ENCODE data around the gene BICDL2. TPM values are rescaled to one million over a fixed set of nuclear protein-coding genes. Genes with fewer than 3 reads are reported as not detected.
"Not testable (repeated sequence)": the region's sequence is repeated elsewhere in the genome, so short reads cannot be mapped to it uniquely, and the experiment has no call there.

BICDL2 gene
- polyA plus RNA-seq, 4 donors = 19.1 to 47.8 (median 33.5) TPM

DNA sequence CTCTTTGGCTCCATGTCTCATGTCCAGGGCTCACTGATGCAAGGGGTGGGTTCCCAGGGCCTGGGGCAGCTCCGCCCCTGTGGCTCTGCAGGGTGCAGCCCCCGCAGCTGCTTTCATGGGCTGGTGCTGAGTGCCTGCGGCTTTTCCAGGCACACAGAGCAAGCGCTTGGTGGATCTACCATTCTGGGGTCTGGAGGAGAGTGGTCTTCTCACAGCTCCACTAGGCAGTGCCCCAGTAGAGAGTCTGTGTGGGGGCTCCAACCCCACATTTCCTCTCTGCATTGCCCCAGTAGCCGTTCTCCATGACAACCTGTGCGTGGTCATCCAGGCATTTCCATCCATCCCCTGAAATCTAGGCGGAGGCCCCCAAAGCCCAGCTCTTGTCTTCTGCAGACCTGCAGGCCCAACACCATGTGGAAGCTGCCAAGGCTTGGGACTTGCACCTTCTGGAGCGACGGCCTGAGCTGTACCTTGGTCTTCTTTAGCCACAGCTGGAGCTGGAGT lies 33.9 kb upstream of the BICDL2 start:
- peaks cover 0 to 31% (median 11%) of the 10 kb centered on the region in 3 donors for H3K36me3 ChIP-seq (ENCODE audit: control insufficient read depth in 3 of 3, insufficient read depth in 2 of 3, low read depth in 1 of 3, low read length in 3 of 3)
- no peak for FAIRE-seq
- DNase-seq = no peak

DNA sequence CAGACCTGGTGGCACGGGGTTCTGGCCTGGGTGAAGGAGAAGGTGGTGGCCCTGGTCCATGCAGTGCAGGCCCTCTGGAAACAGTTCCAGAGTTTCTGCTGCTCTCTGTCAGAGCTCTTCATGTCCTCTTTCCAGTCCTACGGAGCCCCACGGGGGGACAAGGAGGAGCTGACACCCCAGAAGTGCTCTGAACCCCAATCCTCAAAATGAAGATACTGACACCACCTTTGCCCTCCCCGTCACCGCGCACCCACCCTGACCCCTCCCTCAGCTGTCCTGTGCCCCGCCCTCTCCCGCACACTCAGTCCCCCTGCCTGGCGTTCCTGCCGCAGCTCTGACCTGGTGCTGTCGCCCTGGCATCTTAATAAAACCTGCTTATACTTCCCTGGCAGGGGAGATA lies 32.4 kb upstream of the BICDL2 start:
- DNase-seq; H3K4me3 ChIP-seq (ENCODE audit: low read depth in 1 of 3, low read length in 3 of 3); FAIRE-seq; H3K27ac ChIP-seq (ENCODE audit: low read depth in 1 of 3, low read length in 2 of 3); H3K9me3 ChIP-seq (ENCODE audit: control insufficient read depth in 2 of 2, insufficient read depth in 1 of 2, low read depth in 1 of 2, low read length in 1 of 2); H3K27me3 ChIP-seq (ENCODE audit: control insufficient read depth in 3 of 3, insufficient read depth in 3 of 3, low read length in 3 of 3): not testable (repeated sequence)
- WGBS, 3 donors = 72 to 84% (median 80%) methylated on average over 10 of the region's 11 CpGs
- Histone ChIP-seq H3K4me1 (ENCODE audit: control insufficient read depth in 3 of 3, insufficient read depth in 2 of 3, low read depth in 1 of 3, low read length in 2 of 3) (peaks cover 4 to 32% (median 6%) of the 10 kb centered on the region in 3 donors), H3K36me3 (ENCODE audit: control insufficient read depth in 3 of 3, insufficient read depth in 2 of 3, low read depth in 1 of 3, low read length in 3 of 3) (peaks cover 0 to 31% (median 11%) of the 10 kb centered on the region in 3 donors)

More for the DNA sequence above, 33.9 kb upstream of the BICDL2 start:
- H3K4me1 ChIP-seq (ENCODE audit: control insufficient read depth in 3 of 3, insufficient read depth in 2 of 3, low read depth in 1 of 3, low read length in 2 of 3) = peaks cover 0 to 19% (median 4%) of the 10 kb centered on the region in 3 donors
- H3K27ac ChIP-seq (ENCODE audit: low read depth in 1 of 3, low read length in 2 of 3) = no peak overlapping the region
- WGBS, 3 donors = 81 to 86% (median 82%) methylated on average over 9 of the region's 9 CpGs
- no peaks in the 10 kb centered on the region for H3K9me3 ChIP-seq (ENCODE audit: control insufficient read depth in 2 of 2, insufficient read depth in 1 of 2, low read depth in 1 of 2, low read length in 1 of 2)
- no peak overlapping the region for H3K4me3 ChIP-seq (ENCODE audit: low read depth in 1 of 3, low read length in 3 of 3)
- no peaks in the 10 kb centered on the region for H3K27me3 ChIP-seq (ENCODE audit: control insufficient read depth in 3 of 3, insufficient read depth in 3 of 3, low read length in 3 of 3)

DNA sequence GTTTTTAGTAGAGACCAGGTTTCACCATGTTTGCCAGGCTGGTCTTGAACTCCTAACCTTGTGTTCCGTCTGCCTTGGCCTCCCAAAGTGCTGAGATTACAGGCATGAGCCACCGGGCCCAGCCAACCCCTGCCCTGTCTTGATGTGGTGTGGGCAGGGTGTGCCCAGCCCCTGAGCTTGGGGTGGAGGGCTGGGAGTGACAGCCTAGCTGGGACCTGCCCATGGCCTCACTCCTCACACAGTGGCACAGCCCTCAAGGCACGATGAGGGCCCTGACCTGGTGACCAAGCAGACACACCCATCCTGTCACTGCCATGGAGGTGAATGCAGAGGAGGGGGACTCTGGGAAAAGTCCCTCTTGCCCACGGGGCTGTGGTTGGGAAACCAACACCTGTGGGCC lies 31.7 kb upstream of the BICDL2 start:
- no peaks in the 10 kb centered on the region for H3K27me3 ChIP-seq (ENCODE audit: control insufficient read depth in 3 of 3, insufficient read depth in 3 of 3, low read length in 3 of 3)
- H3K27ac ChIP-seq (ENCODE audit: low read depth in 1 of 3, low read length in 2 of 3) = peak overlapping the region in 1 of 3 donors; percentile 5
- no peak for FAIRE-seq
- peaks cover 0 to 31% (median 11%) of the 10 kb centered on the region in 3 donors for H3K36me3 ChIP-seq (ENCODE audit: control insufficient read depth in 3 of 3, insufficient read depth in 2 of 3, low read depth in 1 of 3, low read length in 3 of 3)
- H3K4me3 ChIP-seq (ENCODE audit: low read depth in 1 of 3, low read length in 3 of 3) = no peak overlapping the region
- H3K9me3 ChIP-seq (ENCODE audit: control insufficient read depth in 2 of 2, insufficient read depth in 1 of 2, low read depth in 1 of 2, low read length in 1 of 2) = no peaks in the 10 kb centered on the region
- peaks cover 4 to 38% (median 6%) of the 10 kb centered on the region in 3 donors for H3K4me1 ChIP-seq (ENCODE audit: control insufficient read depth in 3 of 3, insufficient read depth in 2 of 3, low read depth in 1 of 3, low read length in 2 of 3)
- 58 to 65% (median 59%) methylated on average over 4 of the region's 4 CpGs for WGBS, 3 donors
- DNase-seq = no peak

GRCh38 chr16:3066440-3066748 lies 29.6 kb upstream of the BICDL2 start:
- FAIRE-seq (no peak), DNase-seq (no peak)
- H3K27ac ChIP-seq (ENCODE audit: low read depth in 1 of 3, low read length in 2 of 3) = peak overlapping the region in 2 of 3 donors; percentile 86 to 87
- H3K4me3 ChIP-seq (ENCODE audit: low read depth in 1 of 3, low read length in 3 of 3) = peak overlapping the region; percentile 38 to 56 (median 52)
- 46 to 69% (median 68%) methylated on average over 7 of the region's 7 CpGs for WGBS, 3 donors
- no peaks in the 10 kb centered on the region for H3K9me3 ChIP-seq (ENCODE audit: control insufficient read depth in 2 of 2, insufficient read depth in 1 of 2, low read depth in 1 of 2, low read length in 1 of 2)
- H3K36me3 ChIP-seq (ENCODE audit: control insufficient read depth in 3 of 3, insufficient read depth in 2 of 3, low read depth in 1 of 3, low read length in 3 of 3) = peaks cover 0 to 31% (median 11%) of the 10 kb centered on the region in 3 donors
- peaks cover 4 to 42% (median 6%) of the 10 kb centered on the region in 3 donors for H3K4me1 ChIP-seq (ENCODE audit: control insufficient read depth in 3 of 3, insufficient read depth in 2 of 3, low read depth in 1 of 3, low read length in 2 of 3)
- H3K27me3 ChIP-seq (ENCODE audit: control insufficient read depth in 3 of 3, insufficient read depth in 3 of 3, low read length in 3 of 3) = no peaks in the 10 kb centered on the region

DNA sequence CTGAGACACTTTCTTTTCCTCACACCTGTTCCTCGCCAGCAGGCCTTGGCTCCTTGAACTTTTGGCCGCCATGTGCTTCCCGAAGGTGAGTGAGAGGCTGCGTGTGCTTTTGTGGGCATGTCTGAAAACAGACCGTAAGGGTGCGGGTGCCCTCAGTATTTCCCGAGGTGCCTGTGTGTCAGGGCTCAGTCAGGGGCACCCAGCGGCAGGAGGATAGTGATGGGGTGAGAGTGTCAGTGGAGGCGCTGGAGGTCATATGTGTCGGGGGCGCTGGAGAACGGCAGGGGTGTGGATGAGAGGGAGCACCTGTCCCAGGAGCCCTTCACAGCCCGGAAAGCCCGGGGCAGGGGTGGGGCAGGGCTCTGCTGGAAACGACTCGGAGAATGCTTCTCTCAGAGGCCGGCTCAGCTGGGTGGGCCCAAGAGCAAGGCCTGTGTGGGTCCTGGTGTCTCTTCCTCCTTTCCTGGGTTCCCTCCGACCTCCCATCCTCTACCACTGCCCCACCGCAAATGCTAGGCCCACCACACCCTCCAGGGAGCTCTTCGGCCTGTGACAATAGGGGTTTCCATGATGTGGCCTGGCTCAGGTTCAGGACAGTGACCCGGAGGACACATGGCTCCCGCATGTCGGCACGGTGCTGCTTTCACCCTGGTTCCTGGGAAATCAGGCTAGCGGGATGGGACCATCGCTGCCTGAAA lies 29.1 kb upstream of the BICDL2 start:
- WGBS, 3 donors = 11 to 46% (median 14%) methylated on average over 24 to 26 of the region's 26 CpGs
- Histone ChIP-seq H3K4me1 (ENCODE audit: control insufficient read depth in 3 of 3, insufficient read depth in 2 of 3, low read depth in 1 of 3, low read length in 2 of 3) (peaks cover 4 to 42% (median 6%) of the 10 kb centered on the region in 3 donors), H3K4me3 (ENCODE audit: low read depth in 1 of 3, low read length in 3 of 3) (peak overlapping the region; percentile 38 to 56 (median 52)), H3K9me3 (ENCODE audit: control insufficient read depth in 2 of 2, insufficient read depth in 1 of 2, low read depth in 1 of 2, low read length in 1 of 2) (no peaks in the 10 kb centered on the region), H3K36me3 (ENCODE audit: control insufficient read depth in 3 of 3, insufficient read depth in 2 of 3, low read depth in 1 of 3, low read length in 3 of 3) (peaks cover 0 to 31% (median 11%) of the 10 kb centered on the region in 3 donors), H3K27ac (ENCODE audit: low read depth in 1 of 3, low read length in 2 of 3) (peak overlapping the region; percentile 86 to 90 (median 87)), H3K27me3 (ENCODE audit: control insufficient read depth in 3 of 3, insufficient read depth in 3 of 3, low read length in 3 of 3) (no peaks in the 10 kb centered on the region)
- DNase-seq (peak in 1 of 2 donors; percentile 37), FAIRE-seq (no peak)

DNA sequence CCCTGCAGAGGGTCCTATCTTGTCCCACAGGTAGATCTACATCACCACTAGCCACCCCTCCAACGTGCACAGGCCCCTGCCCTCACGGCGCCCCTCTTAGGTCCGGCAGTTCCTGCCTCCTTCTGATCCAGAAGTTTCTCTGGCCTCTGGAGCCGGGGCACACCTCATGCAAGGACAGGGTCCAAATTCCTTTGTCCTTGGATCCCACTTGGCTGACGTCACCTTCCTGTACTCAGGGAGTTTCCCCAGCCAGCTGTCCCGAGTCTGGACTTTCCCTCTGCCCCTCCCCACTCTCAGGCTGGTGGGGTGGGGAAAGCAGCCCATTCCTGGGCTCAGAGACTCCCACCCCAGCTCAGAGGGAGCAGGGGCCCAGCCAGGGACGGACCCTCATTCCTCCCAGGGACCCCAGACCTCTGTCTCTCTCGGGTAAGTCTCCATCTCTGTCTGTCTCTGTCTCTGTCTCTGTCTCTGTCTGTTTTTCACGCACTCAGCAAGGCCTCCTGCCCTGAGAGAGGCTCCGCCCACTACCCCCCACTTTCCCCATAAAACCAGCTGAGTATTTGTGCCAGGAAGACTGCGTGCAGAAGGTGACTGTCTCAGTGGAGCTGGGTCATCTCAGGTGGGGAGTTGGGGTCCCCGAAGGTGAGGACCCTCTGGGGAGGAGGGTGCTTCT lies 28.5 kb upstream of the BICDL2 start, which contains the start of gene IL32:
Gene IL32 (plus strand): TSS at position 572 of the 673 bp plus-strand sequence. CDS start 172 bp downstream, outside the sequence.
- Histone ChIP-seq H3K4me3 (ENCODE audit: low read depth in 1 of 3, low read length in 3 of 3) (peak within 1 kb of the TSS; percentile 38 to 56 (median 52)), H3K36me3 (ENCODE audit: control insufficient read depth in 3 of 3, insufficient read depth in 2 of 3, low read depth in 1 of 3, low read length in 3 of 3) (peaks cover 0 to 31% (median 11%) of the 10 kb centered on the region in 3 donors), H3K4me1 (ENCODE audit: control insufficient read depth in 3 of 3, insufficient read depth in 2 of 3, low read depth in 1 of 3, low read length in 2 of 3) (peaks cover 4 to 44% (median 6%) of the 10 kb centered on the region in 3 donors), H3K27ac (ENCODE audit: low read depth in 1 of 3, low read length in 2 of 3) (peak within 1 kb of the TSS; percentile 86 to 90 (median 87)), H3K9me3 (ENCODE audit: control insufficient read depth in 2 of 2, insufficient read depth in 1 of 2, low read depth in 1 of 2, low read length in 1 of 2) (no peaks in the 10 kb centered on the region), H3K27me3 (ENCODE audit: control insufficient read depth in 3 of 3, insufficient read depth in 3 of 3, low read length in 3 of 3) (no peaks in the 10 kb centered on the region)
- FAIRE-seq (no peak), DNase-seq (peak; percentile 98)
- 6 to 27% (median 12%) methylated on average over 12 to 13 of the region's 13 CpGs for WGBS, 3 donors

GRCh38 chr16:3063625-3064386 lies 27.1 kb upstream of the BICDL2 start:
- DNase-seq (peak in 1 of 2 donors; percentile 67), FAIRE-seq (no peak)
- no peaks in the 10 kb centered on the region for H3K27me3 ChIP-seq (ENCODE audit: control insufficient read depth in 3 of 3, insufficient read depth in 3 of 3, low read length in 3 of 3)
- no peaks in the 10 kb centered on the region for H3K9me3 ChIP-seq (ENCODE audit: control insufficient read depth in 2 of 2, insufficient read depth in 1 of 2, low read depth in 1 of 2, low read length in 1 of 2)
- H3K4me3 ChIP-seq (ENCODE audit: low read depth in 1 of 3, low read length in 3 of 3) = no peak overlapping the region
- WGBS, 3 donors = 95 to 96% (median 96%) methylated on average over 8 of the region's 8 CpGs
- H3K4me1 ChIP-seq (ENCODE audit: control insufficient read depth in 3 of 3, insufficient read depth in 2 of 3, low read depth in 1 of 3, low read length in 2 of 3) = peaks cover 7 to 52% (median 10%) of the 10 kb centered on the region in 3 donors
- H3K36me3 ChIP-seq (ENCODE audit: control insufficient read depth in 3 of 3, insufficient read depth in 2 of 3, low read depth in 1 of 3, low read length in 3 of 3) = peaks cover 0 to 22% (median 6%) of the 10 kb centered on the region in 3 donors
- H3K27ac ChIP-seq (ENCODE audit: low read depth in 1 of 3, low read length in 2 of 3) = peak overlapping the region in 1 of 3 donors; percentile 68

GRCh38 chr16:3062553-3062952 lies 25.8 kb upstream of the BICDL2 start:
- no peak overlapping the region for H3K4me3 ChIP-seq (ENCODE audit: low read depth in 1 of 3, low read length in 3 of 3)

More at GRCh38 chr16:3062553-3062952, 25.8 kb upstream of the BICDL2 start:
- Histone ChIP-seq H3K27ac (ENCODE audit: low read depth in 1 of 3, low read length in 2 of 3) (no peak overlapping the region), H3K27me3 (ENCODE audit: control insufficient read depth in 3 of 3, insufficient read depth in 3 of 3, low read length in 3 of 3) (no peaks in the 10 kb centered on the region), H3K9me3 (ENCODE audit: control insufficient read depth in 2 of 2, insufficient read depth in 1 of 2, low read depth in 1 of 2, low read length in 1 of 2) (no peaks in the 10 kb centered on the region), H3K4me1 (ENCODE audit: control insufficient read depth in 3 of 3, insufficient read depth in 2 of 3, low read depth in 1 of 3, low read length in 2 of 3) (peaks cover 4 to 45% (median 10%) of the 10 kb centered on the region in 3 donors), H3K36me3 (ENCODE audit: control insufficient read depth in 3 of 3, insufficient read depth in 2 of 3, low read depth in 1 of 3, low read length in 3 of 3) (peaks cover 0 to 10% (median 2%) of the 10 kb centered on the region in 3 donors)
- FAIRE-seq (no peak), DNase-seq (no peak)
- WGBS, 3 donors = 89 to 94% (median 93%) methylated on average over 6 of the region's 6 CpGs

All from small intestine (tissue), 7 donors.